A549 (cell line): ENCODE data around the gene ERGIC1. TPM values are rescaled to one million over a fixed set of nuclear protein-coding genes. Genes with fewer than 3 reads are reported as not detected.

ENCODE experiments used
- ATAC-seq, 2 experiments: fragments of 200-7000 bp in 1 of 2; fragments of >200 bp in 1 of 2; cut with Nextera tagmentation in 1 of 2; cut with Tn5 transposase in 1 of 2; 3 replicates each; pipeline versions ENCODE4 v1.8.0 to v1.9.1; 2018 to 2020; ENCODE audit warnings: mild to moderate bottlenecking in 1 of 2, moderate library complexity in 1 of 2
- CTCF ChIA-PET: fragments of 300-600 bp; sonication (Branson Sonifier 250); formaldehyde crosslinking; extraction: SDS; loops from one replicate; lab custom pipeline; 2021; ENCODE audit warnings: antibody characterized with exemption, inconsistent platforms; lab: Yijun Ruan, JAX
- POLR2A ChIA-PET: fragments of 350-600 bp; formaldehyde crosslinking; extraction: SDS; loops from one replicate; lab custom pipeline; 2021; ENCODE audit warnings: antibody characterized with exemption, inconsistent platforms; lab: Yijun Ruan, JAX
- DNase-seq, 2 experiments: peaks; one replicate each; pipeline versions ENCODE4 v3.0.0 to v3.0.0-alpha.2; 2011 to 2016; ENCODE audit warnings: low read depth in 1 of 2, low spot score in 1 of 2
- FAIRE-seq: peaks from 2 replicates; lab custom pipeline; 2011; peaks lifted over from hg19 to GRCh38; lab: Jason Lieb, UNC
- H3K27ac ChIP-seq, 2 experiments: fragments of >200 bp; sonication (Bioruptor Twin); formaldehyde crosslinking; 3 replicates each; pipeline ENCODE4 v1.5.1; 2016 to 2017
- H3K4me1 ChIP-seq: fragments of >200 bp; sonication (Bioruptor Twin); formaldehyde crosslinking; 3 replicates; pipeline ENCODE4 v1.6.1; 2016
- H3K4me2 ChIP-seq: fragments of >200 bp; sonication (Bioruptor Twin); formaldehyde crosslinking; 3 replicates; pipeline ENCODE4 v1.6.1; 2016
- H3K4me3 ChIP-seq: fragments of >200 bp; sonication (Bioruptor Twin); formaldehyde crosslinking; 3 replicates; pipeline ENCODE4 v1.5.1; 2016
- H3K9me3 ChIP-seq: fragments of >200 bp; sonication (Bioruptor Twin); formaldehyde crosslinking; 3 replicates; pipeline ENCODE4 v1.6.1; 2016
- CBX2 ChIP-seq: fragments of 200-600 bp; sonication (generic); IDR thresholded peaks from 2 replicates; pipeline ENCODE4 v1.6.1; 2016; ENCODE audit warnings: low read depth, mild to moderate bottlenecking, borderline replicate concordance
- CBX8 ChIP-seq: fragments of 200-600 bp; sonication (generic); IDR thresholded peaks from 2 replicates; pipeline ENCODE4 v1.6.1; 2016
- CEBPB ChIP-seq, 2 experiments: fragments of >200 bp in 1 of 2; sonication (Bioruptor Twin) in 1 of 2; formaldehyde crosslinking in 1 of 2; IDR thresholded peaks; 2 replicates each; pipeline ENCODE4 v1.6.1; 2012 to 2016
- CHD4 ChIP-seq: fragments of 200-600 bp; sonication (generic); IDR thresholded peaks from 2 replicates; pipeline ENCODE4 v1.6.1; 2016; ENCODE audit warnings: antibody characterized with exemption, mild to moderate bottlenecking, borderline replicate concordance
- ESRRA ChIP-seq: fragments of 150-350 bp; IDR thresholded peaks from 2 replicates; pipeline ENCODE4 v1.6.1; 2014; ENCODE audit warnings: mild to moderate bottlenecking, low read length, borderline replicate concordance
- FOSL2 ChIP-seq, 2 experiments: fragments of 450-650 bp in 1 of 2; fragments of >200 bp in 1 of 2; sonication (Bioruptor Twin) in 1 of 2; formaldehyde crosslinking; IDR thresholded peaks; 2 replicates each; pipeline versions ENCODE4 v1.5.0 to v1.6.1; 2016 to 2020; ENCODE audit warnings: mild to moderate bottlenecking in 1 of 2, moderate library complexity in 1 of 2
- GATA3 ChIP-seq: IDR thresholded peaks from 2 replicates; pipeline ENCODE4 v1.6.1; 2012; ENCODE audit warnings: borderline replicate concordance
- HMGXB4 ChIP-seq: fragments of 250-450 bp; sonication (Bioruptor Pico); IDR thresholded peaks from 2 replicates; pipeline ENCODE4 v1.5.0; 2021; ENCODE audit warnings: mild to moderate bottlenecking, moderate library complexity, borderline replicate concordance
- HOXB5 ChIP-seq: fragments of 250-450 bp; sonication (Bioruptor Pico); IDR thresholded peaks from 2 replicates; pipeline ENCODE4 v1.5.0; 2020; ENCODE audit warnings: mild to moderate bottlenecking, moderate library complexity
- KDM5A ChIP-seq: fragments of 200-600 bp; sonication (generic); IDR thresholded peaks from 2 replicates; pipeline ENCODE4 v1.6.1; 2016; ENCODE audit warnings: antibody characterized with exemption, mild to moderate bottlenecking
- MAFK ChIP-seq: fragments of 450-650 bp; IDR thresholded peaks from 2 replicates; pipeline ENCODE4 v1.6.1; 2014; ENCODE audit not compliant: partially characterized antibody
- MAX ChIP-seq: IDR thresholded peaks from 2 replicates; pipeline ENCODE4 v1.6.1; 2012
- POLR2A ChIP-seq: IDR thresholded peaks from 2 replicates; pipeline ENCODE4 v1.6.1; 2012; ENCODE audit warnings: mild to moderate bottlenecking, low read length
- RARB ChIP-seq: fragments of 250-450 bp; sonication (Bioruptor Pico); IDR thresholded peaks from 2 replicates; pipeline ENCODE4 v1.8.0; 2021; ENCODE audit warnings: mild to moderate bottlenecking, moderate library complexity
- RCOR1 ChIP-seq: fragments of 150-350 bp; IDR thresholded peaks from 2 replicates; pipeline ENCODE4 v1.6.1; 2014; ENCODE audit warnings: antibody characterized with exemption, low read length, low read depth
- REST ChIP-seq: fragments of 200-600 bp; sonication (generic); IDR thresholded peaks from 2 replicates; pipeline ENCODE4 v1.6.1; 2016; ENCODE audit warnings: antibody characterized with exemption, mild to moderate bottlenecking, moderate library complexity
- RFX5 ChIP-seq: fragments of 450-650 bp; IDR thresholded peaks from 2 replicates; pipeline ENCODE4 v1.7.1; 2014; ENCODE audit warnings: antibody characterized with exemption, mild to moderate bottlenecking, moderate library complexity
- RNF2 ChIP-seq: fragments of 200-600 bp; sonication (generic); IDR thresholded peaks from 2 replicates; pipeline ENCODE4 v1.6.1; 2016; ENCODE audit warnings: low read depth, mild to moderate bottlenecking, antibody characterized with exemption, moderate library complexity, borderline replicate concordance
- TFCP2L1 ChIP-seq: fragments of 250-450 bp; sonication (Bioruptor Pico); IDR thresholded peaks from 2 replicates; pipeline ENCODE4 v1.5.0; 2021; ENCODE audit warnings: mild to moderate bottlenecking
- TP53 ChIP-seq: fragments of 250-450 bp; sonication (Bioruptor Pico); IDR thresholded peaks from 2 replicates; pipeline ENCODE4 v1.5.0; 2021; ENCODE audit warnings: mild to moderate bottlenecking, moderate library complexity
- ZC3H11A ChIP-seq: fragments of 450-650 bp; IDR thresholded peaks from 2 replicates; pipeline ENCODE4 v1.6.1; 2014; ENCODE audit warnings: antibody characterized with exemption, mild to moderate bottlenecking
- WGBS: methylation state at CpG from one replicate; pipeline ENCODE4 v1.1.6; 2017; ENCODE audit errors: missing lambda C conversion rate; 5-methylcytosine and 5-hydroxymethylcytosine counted together
- polyA plus RNA-seq, 4 experiments: library from polyadenylated mRNA; depleted of rRNA in 3 of 4; stranded (reverse); fragments of >200 nt; fragmentation: RNase III in 1 of 4; extraction: RNeasy Plus Mini Kit Qiagen cat#74134 plus additional on column Dnase treatment in 1 of 4; gene quantifications; 2 replicates in 3 of 4; 3 replicates in 1 of 4; pipeline ENCODE4 v1.2.3, GENCODE V29; 2011 to 2017
- TF ChIP-seq, protein P1 (sequence below): fragments of 250-450 bp; sonication (Bioruptor Pico); IDR thresholded peaks from 2 replicates; pipeline ENCODE4 v1.5.0; 2020; ENCODE audit warnings: low read depth, mild to moderate bottlenecking, moderate library complexity

ERGIC1 gene
- polyA plus RNA-seq, 2 of the 4 experiments (the other 2 are of a cell fraction), result 176 to 304 TPM

DNA sequence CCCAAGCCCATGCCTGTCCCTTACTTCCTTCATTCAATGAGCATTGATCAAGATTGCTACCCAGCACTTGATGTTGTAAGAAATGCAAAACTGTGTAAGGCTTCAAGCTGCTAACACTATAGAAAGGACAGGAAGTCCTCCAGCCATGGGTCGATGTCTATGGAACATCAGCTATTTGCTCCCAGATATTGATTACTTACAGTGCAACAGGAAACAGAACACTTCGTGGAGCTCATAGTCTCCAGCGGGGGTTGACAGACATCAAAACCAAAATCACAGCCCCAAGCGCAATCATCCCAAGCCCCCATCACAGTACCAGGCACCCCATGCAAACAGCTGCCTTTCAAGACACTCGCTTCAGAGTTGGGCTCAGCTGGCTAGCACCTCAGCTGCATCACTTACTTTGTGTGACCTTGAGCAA is 36.3 kb upstream of the ERGIC1 start:
- ATAC-seq, result no peak
- POLR2A ChIA-PET, result interaction anchor here (0.6 to 2.3 kb wide), 5 partner anchors 10 to 71 kb away, joined by 3 to 24 read pairs (median 6); partner anchors contain the start of gene DUSP1

GRCh38 chr5:172798422-172799215 is 35.4 kb upstream of the ERGIC1 start:
- Histone ChIP-seq H3K4me1 (peaks cover 68% of the 10 kb centered on the region), H3K9me3 (0 out of 3 replicates have a peak, but pooled peaks cover 4% of the 10 kb centered on the region), H3K27ac (peak overlapping the region; percentile 72 to 82), H3K4me2 (peak overlapping the region; percentile 61), H3K4me3 (no peak overlapping the region)
- 71% methylated on average over 14 of the region's 14 CpGs for WGBS
- peak; percentile 47 to 61 for ATAC-seq
- CTCF ChIA-PET, result interaction anchor here (1.0 to 4.0 kb wide), 6 partner anchors 10 to 82 kb away, joined by 3 to 21 read pairs (median 4); partner anchors contain the start of gene DUSP1
- POLR2A ChIA-PET, result interaction anchor here (0.6 to 2.3 kb wide), 5 partner anchors 9 to 71 kb away, joined by 3 to 24 read pairs (median 6); partner anchors contain the start of gene DUSP1
- DNase-seq, result peak; percentile 59 to 69
- no peak for FAIRE-seq
- TF ChIP-seq FOSL2 (IDR thresholded peaks at IDR 0.05) (no peak), FOSL2 (CRISPR knock-in tag; IDR thresholded peaks at IDR 0.05) (peak; percentile 84), HOXB5 (CRISPR knock-in tag) (no peak), POLR2A (no peak), ZC3H11A (no peak), HMGXB4 (CRISPR knock-in tag) (no peak), RNF2 (no peak), MAFK (peak; percentile 96), RCOR1 (no peak), CHD4 (no peak), CBX8 (no peak), GATA3 (peak; percentile 32; the same call in 1 of the 2 replicates)

More for the DNA sequence above, 36.3 kb upstream of the ERGIC1 start:
- Histone ChIP-seq H3K4me2 (peak overlapping the region; percentile 61), H3K4me1 (peaks cover 66% of the 10 kb centered on the region), H3K4me3 (no peak overlapping the region), H3K9me3 (0 out of 3 replicates have a peak, but pooled peaks cover 4% of the 10 kb centered on the region), H3K27ac (peak overlapping the region; percentile 72 to 82)
- CTCF ChIA-PET, result interaction anchor here (1.0 to 4.0 kb wide), 8 partner anchors 11 to 134 kb away, joined by 3 to 21 read pairs (median 4); partner anchors contain the start of gene DUSP1
- TF ChIP-seq TFCP2L1 (CRISPR knock-in tag) (no peak), TP53 (CRISPR knock-in tag) (no peak), CEBPB (IDR thresholded peaks at IDR 0.05) (no peak), REST (no peak), RARB (CRISPR knock-in tag) (no peak), RFX5 (no peak), CBX8 (no peak), POLR2A (no peak), ESRRA (no peak), HMGXB4 (CRISPR knock-in tag) (no peak), MAX (no peak), CBX2 (no peak), KDM5A (no peak)
- TF ChIP-seq, protein P1, sequence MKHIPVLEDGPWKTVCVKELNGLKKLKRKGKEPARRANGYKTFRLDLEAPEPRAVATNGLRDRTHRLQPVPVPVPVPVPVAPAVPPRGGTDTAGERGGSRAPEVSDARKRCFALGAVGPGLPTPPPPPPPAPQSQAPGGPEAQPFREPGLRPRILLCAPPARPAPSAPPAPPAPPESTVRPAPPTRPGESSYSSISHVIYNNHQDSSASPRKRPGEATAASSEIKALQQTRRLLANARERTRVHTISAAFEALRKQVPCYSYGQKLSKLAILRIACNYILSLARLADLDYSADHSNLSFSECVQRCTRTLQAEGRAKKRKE, result no peak
- FAIRE-seq (no peak), DNase-seq (no peak)
- WGBS, result 85% methylated on average over 5 of the region's 5 CpGs
